SK-N-SH (cell line): ENCODE measurements around the gene SEMA3A. TPM values are rescaled to one million over a fixed set of nuclear protein-coding genes. Genes with fewer than 3 reads are reported as not detected.

Experiments used
- CTCF ChIA-PET: fragments of 300-600, 350-600 bp; formaldehyde crosslinking; extraction: SDS; loops from one replicate; lab custom pipeline; 2021; lab: Yijun Ruan, JAX
- POLR2A ChIA-PET: fragments of 350-600 bp; sonication (Branson Sonifier 250); formaldehyde crosslinking; extraction: SDS; loops from one replicate; lab custom pipeline; 2020; ENCODE audit warnings: antibody characterized with exemption, inconsistent platforms; lab: Yijun Ruan, JAX
- DNase-seq: peaks from one replicate; pipeline ENCODE4 v3.0.0; 2012
- H2AFZ ChIP-seq: fragments of 200-600 bp; sonication (generic); 2 replicates; pipeline ENCODE4 v1.8.1; 2016; ENCODE audit warnings: antibody characterized with exemption, mild to moderate bottlenecking, low read depth
- H3F3A ChIP-seq: fragments of 200-600 bp; sonication (generic); replicated peaks from 2 replicates; pipeline ENCODE3; 2016; ENCODE audit warnings: antibody characterized with exemption, mild to moderate bottlenecking; ENCODE audit not compliant: insufficient read depth
- H3K27ac ChIP-seq, 2 experiments: fragments of 200-500 bp in 1 of 2; fragments of 200-600 bp in 1 of 2; sonication (Bioruptor generic) in 1 of 2; sonication (generic), shearing (Covaris generic) in 1 of 2; 2 replicates each; pipeline versions ENCODE4 v1.5.1 to v1.6.1; 2014 to 2016; ENCODE audit warnings: low read depth in 2 of 2, inconsistent platforms in 1 of 2, low read length in 1 of 2, mild to moderate bottlenecking in 1 of 2, mixed read lengths in 1 of 2
- H3K27me3 ChIP-seq: fragments of 200-600 bp; sonication (generic), shearing (Covaris generic); 2 replicates; pipeline ENCODE4 v1.6.1; 2016; ENCODE audit warnings: mixed run types; ENCODE audit not compliant: insufficient read depth
- H3K36me3 ChIP-seq, 2 experiments: fragments of 200-500 bp in 1 of 2; fragments of 200-600 bp in 1 of 2; sonication (Bioruptor generic) in 1 of 2; sonication (generic) in 1 of 2; replicated peaks in 1 of 2; 2 replicates each; pipeline versions ENCODE3 to v1.5.1; 2014 to 2016; ENCODE audit warnings: low read length in 1 of 2, mild to moderate bottlenecking in 1 of 2; ENCODE audit not compliant: insufficient read depth in 2 of 2, control insufficient read depth in 1 of 2
- H3K4me1 ChIP-seq, 2 experiments: fragments of 200-500 bp in 1 of 2; fragments of 200-600 bp in 1 of 2; sonication (Bioruptor generic) in 1 of 2; sonication (generic), shearing (Covaris generic) in 1 of 2; 2 replicates each; pipeline versions ENCODE4 v1.5.1 to v1.6.1; 2014 to 2016; ENCODE audit warnings: low read depth in 1 of 2, low read length in 1 of 2, mixed run types in 1 of 2; ENCODE audit not compliant: insufficient read depth in 2 of 2, control insufficient read depth in 1 of 2
- H3K4me2 ChIP-seq: fragments of 200-600 bp; sonication (generic), shearing (Covaris generic); 2 replicates; pipeline ENCODE4 v1.6.1; 2017; ENCODE audit warnings: mixed run types
- H3K4me3 ChIP-seq, 2 experiments: fragments of 200-500 bp in 1 of 2; fragments of 200-600 bp in 1 of 2; sonication (Bioruptor generic) in 1 of 2; sonication (generic), shearing (Covaris generic) in 1 of 2; 2 replicates each; pipeline versions ENCODE4 v1.5.1 to v1.8.1; 2014 to 2016; ENCODE audit warnings: low read depth in 2 of 2, inconsistent platforms in 1 of 2, low read length in 1 of 2, mild to moderate bottlenecking in 1 of 2, mixed read lengths in 1 of 2, moderate library complexity in 1 of 2
- H3K79me2 ChIP-seq: fragments of 200-600 bp; sonication (generic); 2 replicates; pipeline ENCODE4 v1.8.1; 2017; ENCODE audit warnings: mild to moderate bottlenecking; ENCODE audit not compliant: insufficient read depth
- H3K9ac ChIP-seq: fragments of 200-600 bp; sonication (generic); 2 replicates; pipeline ENCODE4 v1.6.1; 2017; ENCODE audit warnings: mixed run types
- H3K9me2 ChIP-seq: fragments of 200-600 bp; sonication (generic); 2 replicates; pipeline ENCODE4 v1.6.1; 2017; ENCODE audit warnings: mixed run types
- H3K9me3 ChIP-seq: fragments of 200-600 bp; sonication (generic); 2 replicates; pipeline ENCODE4 v1.6.1; 2017; ENCODE audit warnings: mixed run types, mild to moderate bottlenecking, moderate library complexity
- H4K20me1 ChIP-seq: fragments of 200-600 bp; sonication (generic); 2 replicates; pipeline ENCODE4 v1.6.1; 2017; ENCODE audit warnings: mild to moderate bottlenecking, mixed run types; ENCODE audit not compliant: insufficient read depth
- CHD2 ChIP-seq: fragments of 150-350 bp; IDR thresholded peaks from 2 replicates; pipeline ENCODE4 v1.6.1; 2018; ENCODE audit warnings: low read length; ENCODE audit not compliant: partially characterized antibody
- EP300 ChIP-seq, 2 experiments: IDR thresholded peaks; 2 replicates each; pipeline versions ENCODE4 v1.4.0 to v1.6.1; 2012; ENCODE audit warnings: borderline replicate concordance in 1 of 2, low read depth in 1 of 2, low read length in 1 of 2
- FOSL2 ChIP-seq: IDR thresholded peaks from 2 replicates; pipeline ENCODE4 v1.4.0; 2012; ENCODE audit warnings: low read depth, mild to moderate bottlenecking, moderate library complexity, borderline replicate concordance
- GATA2 ChIP-seq: sonication (generic); formaldehyde crosslinking; IDR thresholded peaks from 2 replicates; pipeline ENCODE4 v1.5.0; 2020; ENCODE audit warnings: mild to moderate bottlenecking, missing genetic modification reagents
- JUND ChIP-seq: IDR thresholded peaks from 2 replicates; pipeline ENCODE4 v1.4.0; 2012
- MEF2A ChIP-seq: IDR thresholded peaks from 2 replicates; pipeline ENCODE4 v1.4.0; 2012; ENCODE audit warnings: low read depth, borderline replicate concordance
- PBX3 ChIP-seq: IDR thresholded peaks from 2 replicates; pipeline ENCODE4; 2012
- POLR2AphosphoS5 ChIP-seq: IDR thresholded peaks from 2 replicates; pipeline ENCODE4 v1.6.1; 2012; ENCODE audit warnings: low read depth, low read length
- RFX5 ChIP-seq: IDR thresholded peaks from 2 replicates; pipeline ENCODE4 v1.6.1; 2012; ENCODE audit warnings: mild to moderate bottlenecking, improper control_type of control experiment, low read length
- RXRA ChIP-seq: IDR thresholded peaks from 2 replicates; pipeline ENCODE4 v1.4.0; 2012; ENCODE audit warnings: low read depth, mild to moderate bottlenecking, borderline replicate concordance
- SMC3 ChIP-seq: IDR thresholded peaks from 2 replicates; pipeline ENCODE4 v1.6.1; 2012; ENCODE audit warnings: low read depth, low read length, improper control_type of control experiment
- TCF12 ChIP-seq: IDR thresholded peaks from 2 replicates; pipeline ENCODE4 v1.4.0; 2012
- YY1 ChIP-seq: IDR thresholded peaks from 2 replicates; pipeline ENCODE4 v1.4.0; 2012; ENCODE audit warnings: low read depth, mild to moderate bottlenecking
- WGBS: methylation state at CpG from one replicate; pipeline ENCODE4 v1.1.6; 2017; ENCODE audit warnings: low lambda C conversion rate; 5-methylcytosine and 5-hydroxymethylcytosine counted together
- polyA plus RNA-seq, 3 experiments: library from polyadenylated mRNA; depleted of rRNA; stranded (reverse); fragments of >200 nt; gene quantifications; 2 replicates each; pipeline ENCODE4 v1.2.3, GENCODE V29; 2012
- TF ChIP-seq, protein P1 (sequence below): fragments of 200-600 bp; sonication (generic); IDR thresholded peaks from 2 replicates; pipeline ENCODE4 v1.6.1; 2017; ENCODE audit warnings: antibody characterized with exemption, mild to moderate bottlenecking, moderate library complexity

The SEMA3A gene
- polyA plus RNA-seq, 1 of the 3 experiments (the other 2 are of a cell fraction): 15.9 TPM

DNA sequence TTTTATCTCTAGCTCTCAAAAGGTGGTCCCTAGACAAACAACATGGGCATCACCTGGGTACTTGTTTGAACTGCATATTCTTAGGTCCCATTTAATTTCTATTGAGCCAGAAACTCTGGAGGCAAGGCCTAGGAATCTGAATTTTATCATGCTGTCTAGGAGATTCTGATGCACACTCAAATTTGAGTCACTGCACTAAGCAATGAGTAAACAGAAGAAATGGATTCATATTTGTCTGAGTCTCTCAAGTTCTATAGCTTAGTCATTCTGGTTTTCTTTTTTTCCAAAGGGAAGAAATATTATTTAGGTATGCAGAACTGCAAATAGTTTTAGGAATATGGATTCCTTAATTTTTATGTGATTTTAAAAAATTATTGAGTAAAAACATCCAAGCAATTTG, 185.5 kb downstream of the SEMA3A start:
- Histone ChIP-seq H3K4me1 (peaks cover 0 to 4% of the 10 kb centered on the region in 2 experiments; a peak in 1 of 4 replicates), H3K4me2 (no peak overlapping the region), H3K9me2 (no peaks in the 10 kb centered on the region), H3K9me3 (no peaks in the 10 kb centered on the region), H3K27ac (peak overlapping the region in 1 of 2 experiments; percentile 16; a peak in 2 of 4 replicates)
- TF ChIP-seq TCF12 (peak; percentile 44), JUND (peak; percentile 34), RXRA (no peak), YY1 (no peak), SMC3 (no peak), FOSL2 (peak; percentile 64; the same call in 1 of the 2 replicates), CHD2 (no peak), PBX3 (0 out of 2 replicates have a peak, but pooled peaks have one; percentile 7)
- TF ChIP-seq, all 33 proteins: peak for 4
- no peak overlapping the region for H3K9ac ChIP-seq
- H4K20me1 ChIP-seq: no peaks in the 10 kb centered on the region
- H2AFZ ChIP-seq: no peak overlapping the region
- ChIA-PET POLR2A (no interaction called here), CTCF (interaction anchor here (0.7 kb wide), 1 partner anchor 1033 kb away, joined by 3 read pairs; no protein-coding TSS in a partner anchor)
- peaks cover 8 to 31% of the 10 kb centered on the region in 2 experiments for H3K36me3 ChIP-seq
- H3K4me3 ChIP-seq: no peak overlapping the region
- no peak for DNase-seq
- H3F3A ChIP-seq: peaks cover 6% of the 10 kb centered on the region
- no peaks in the 10 kb centered on the region for H3K79me2 ChIP-seq
- H3K27me3 ChIP-seq: no peaks in the 10 kb centered on the region

- no peak for TF ChIP-seq EP300 (IDR thresholded peaks at IDR 0.05; ENCODE audit: borderline replicate concordance in 1 of 2, low read depth in 1 of 2, low read length in 1 of 2)
- TF ChIP-seq GATA2 (CRISPR knock-in tag): peak; percentile 9; the same call in 1 of the 2 replicates
- peaks cover 13 to 41% of the 10 kb centered on the region in 2 experiments for H3K36me3 ChIP-seq
- no peaks in the 10 kb centered on the region for H4K20me1 ChIP-seq
- H3K27ac ChIP-seq: no peak overlapping the region
- H3K27me3 ChIP-seq: no peaks in the 10 kb centered on the region
- H3K9ac ChIP-seq: no peak overlapping the region
- ChIA-PET POLR2A (no interaction called here), CTCF (no interaction called here)
- H3K4me3 ChIP-seq: no peak overlapping the region
- DNase-seq: no peak
- peaks cover 0 to 3% of the 10 kb centered on the region in 2 experiments; a peak in 2 of 4 replicates for H3K4me1 ChIP-seq
- no peak overlapping the region for H3K4me2 ChIP-seq
- H2AFZ ChIP-seq: no peak overlapping the region
- no peaks in the 10 kb centered on the region for H3K79me2 ChIP-seq
- H3K9me2 ChIP-seq: no peaks in the 10 kb centered on the region
- WGBS: 100% methylated on average over 1 of the region's 1 CpG
- no peaks in the 10 kb centered on the region for H3K9me3 ChIP-seq
- no peaks in the 10 kb centered on the region for H3F3A ChIP-seq
Observed at GRCh38 chr7:84003191-84003590, 191.4 kb downstream of the SEMA3A start.

DNA sequence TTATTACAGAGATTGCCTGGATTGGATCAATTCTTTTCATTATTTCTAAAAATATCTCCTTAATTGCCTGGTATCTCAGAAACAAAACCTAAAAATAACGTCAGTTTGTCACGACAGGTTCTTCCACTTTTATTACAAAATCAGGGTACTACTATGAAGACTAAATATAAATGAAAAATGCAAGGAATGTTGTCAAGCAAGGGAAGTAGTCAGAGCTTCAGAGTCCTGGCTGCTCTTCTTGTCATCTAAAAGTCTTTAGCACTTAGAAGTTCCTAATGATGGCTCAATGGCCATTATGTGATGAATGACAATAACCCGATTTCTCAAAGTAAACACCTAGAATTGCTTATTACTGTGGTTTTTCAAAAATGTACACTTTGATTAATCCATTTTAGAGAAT, 192.2 kb downstream of the SEMA3A start:
- no peak overlapping the region for H3K4me3 ChIP-seq
- CTCF ChIA-PET: no interaction called here
- 0 out of 2 replicates have a peak, but pooled peaks have one; percentile 12 for TF ChIP-seq MEF2A
- TF ChIP-seq RFX5: no peak
- no peak for TF ChIP-seq FOSL2
- no peak for TF ChIP-seq POLR2AphosphoS5
- TF ChIP-seq, protein P1, sequence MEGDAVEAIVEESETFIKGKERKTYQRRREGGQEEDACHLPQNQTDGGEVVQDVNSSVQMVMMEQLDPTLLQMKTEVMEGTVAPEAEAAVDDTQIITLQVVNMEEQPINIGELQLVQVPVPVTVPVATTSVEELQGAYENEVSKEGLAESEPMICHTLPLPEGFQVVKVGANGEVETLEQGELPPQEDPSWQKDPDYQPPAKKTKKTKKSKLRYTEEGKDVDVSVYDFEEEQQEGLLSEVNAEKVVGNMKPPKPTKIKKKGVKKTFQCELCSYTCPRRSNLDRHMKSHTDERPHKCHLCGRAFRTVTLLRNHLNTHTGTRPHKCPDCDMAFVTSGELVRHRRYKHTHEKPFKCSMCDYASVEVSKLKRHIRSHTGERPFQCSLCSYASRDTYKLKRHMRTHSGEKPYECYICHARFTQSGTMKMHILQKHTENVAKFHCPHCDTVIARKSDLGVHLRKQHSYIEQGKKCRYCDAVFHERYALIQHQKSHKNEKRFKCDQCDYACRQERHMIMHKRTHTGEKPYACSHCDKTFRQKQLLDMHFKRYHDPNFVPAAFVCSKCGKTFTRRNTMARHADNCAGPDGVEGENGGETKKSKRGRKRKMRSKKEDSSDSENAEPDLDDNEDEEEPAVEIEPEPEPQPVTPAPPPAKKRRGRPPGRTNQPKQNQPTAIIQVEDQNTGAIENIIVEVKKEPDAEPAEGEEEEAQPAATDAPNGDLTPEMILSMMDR: no peak
- peaks cover 14 to 44% of the 10 kb centered on the region in 2 experiments for H3K36me3 ChIP-seq
- no peaks in the 10 kb centered on the region for H3K27me3 ChIP-seq
- POLR2A ChIA-PET: no interaction called here
- H4K20me1 ChIP-seq: no peaks in the 10 kb centered on the region
- no peak overlapping the region for H3K4me2 ChIP-seq
- H3F3A ChIP-seq: no peaks in the 10 kb centered on the region
- DNase-seq: no peak
- no peak overlapping the region for H2AFZ ChIP-seq
- H3K4me1 ChIP-seq: peaks cover 0 to 3% of the 10 kb centered on the region in 2 experiments; a peak in 2 of 4 replicates
- H3K9me3 ChIP-seq: no peaks in the 10 kb centered on the region
- no peak overlapping the region for H3K27ac ChIP-seq
- H3K79me2 ChIP-seq: no peaks in the 10 kb centered on the region
- no peaks in the 10 kb centered on the region for H3K9me2 ChIP-seq
- no peak overlapping the region for H3K9ac ChIP-seq
- WGBS: 91% methylated on average over 3 of the region's 3 CpGs
